GM19238 (cell line): ENCODE data around the gene NCKAP5.

Source experiments
- DNase-seq: peaks from one replicate; pipeline ENCODE4 v3.0.0; 2011; ENCODE audit warnings: low spot score; ENCODE audit not compliant: insufficient read length

Gene NCKAP5

DNA sequence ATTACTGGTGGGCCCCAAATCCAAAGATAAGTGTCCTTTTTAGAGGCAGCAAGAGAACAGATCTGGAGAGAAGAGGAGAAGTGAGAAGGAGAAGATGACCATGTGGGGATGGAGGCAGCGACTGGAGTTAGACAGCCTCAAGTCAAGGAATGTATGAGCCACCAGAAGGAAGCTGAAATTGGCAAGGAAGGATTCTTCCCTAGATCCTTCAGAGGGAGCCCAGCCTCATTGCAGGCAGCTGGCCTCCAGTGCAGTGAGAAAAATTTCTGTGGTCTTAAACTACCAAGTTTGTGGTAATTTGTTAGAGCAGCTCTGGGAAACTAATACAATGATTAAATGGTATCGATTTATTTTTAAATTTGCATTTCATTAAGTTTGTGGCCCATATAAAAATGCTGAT, 167.9 kb downstream of the NCKAP5 start:
- no peak for DNase-seq

GRCh38 chr2:133393895-133394294, 174.4 kb downstream of the NCKAP5 start:
- DNase-seq = no peak

DNA sequence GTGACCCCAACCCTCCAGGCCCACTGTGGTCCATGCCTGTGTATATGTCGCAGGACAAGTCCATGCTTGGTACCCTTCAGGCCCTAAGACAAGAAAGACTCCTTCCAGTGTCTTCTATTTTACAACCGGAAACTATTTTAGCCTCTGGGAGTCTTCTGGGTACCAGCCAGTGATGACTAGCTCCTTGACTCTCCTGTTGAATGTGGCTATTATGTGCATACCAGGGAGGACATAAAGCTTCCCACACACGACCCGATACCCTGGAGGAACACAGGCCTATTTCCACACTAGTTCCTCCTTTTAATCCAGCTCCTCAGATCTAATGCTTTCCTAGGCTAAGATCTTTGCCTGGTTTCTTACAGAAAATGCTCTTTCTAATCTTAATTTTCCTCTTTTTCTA, 178.1 kb downstream of the NCKAP5 start:
- DNase-seq = no peak

DNA sequence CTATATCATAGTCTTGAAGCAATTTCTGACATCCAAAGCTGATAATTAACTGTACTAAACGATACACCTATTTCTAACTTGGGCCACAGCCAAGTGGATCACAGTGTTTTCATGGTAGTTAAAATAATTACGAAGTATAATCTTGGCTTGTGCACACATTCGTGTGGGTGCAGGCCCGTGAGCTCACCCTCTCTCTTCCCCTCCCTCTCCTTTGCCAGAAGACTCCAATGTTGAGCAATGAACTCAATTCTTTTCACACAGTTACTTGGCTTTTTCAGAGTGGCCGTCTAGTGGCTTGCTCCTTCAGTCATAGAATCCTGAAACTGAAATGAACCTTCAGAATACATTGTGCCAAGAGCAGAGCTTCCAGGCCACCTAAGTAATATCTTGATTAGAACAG, 178.7 kb downstream of the NCKAP5 start:
- no peak for DNase-seq

DNA sequence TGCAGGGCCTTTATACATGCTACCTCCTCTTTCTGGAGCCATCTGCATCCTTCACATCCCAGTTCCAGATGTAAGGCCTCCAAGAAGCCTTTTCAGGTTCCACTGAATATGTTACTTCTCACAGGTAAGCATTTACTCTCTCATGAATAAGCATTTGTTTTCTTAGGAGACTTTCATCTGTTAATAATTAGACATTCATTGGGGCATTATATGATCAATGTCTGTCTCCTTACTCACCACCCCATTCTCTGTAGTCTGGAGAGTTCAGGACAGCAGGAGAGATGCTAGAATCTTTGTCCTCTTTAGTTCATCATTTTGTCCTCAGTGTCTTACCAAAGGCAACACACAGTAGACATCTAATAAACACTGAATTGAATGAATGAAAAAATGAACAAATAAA, 185.7 kb downstream of the NCKAP5 start:
- no peak for DNase-seq

GRCh38 chr2:133380991-133381390, 187.3 kb downstream of the NCKAP5 start:
- DNase-seq = no peak

DNA sequence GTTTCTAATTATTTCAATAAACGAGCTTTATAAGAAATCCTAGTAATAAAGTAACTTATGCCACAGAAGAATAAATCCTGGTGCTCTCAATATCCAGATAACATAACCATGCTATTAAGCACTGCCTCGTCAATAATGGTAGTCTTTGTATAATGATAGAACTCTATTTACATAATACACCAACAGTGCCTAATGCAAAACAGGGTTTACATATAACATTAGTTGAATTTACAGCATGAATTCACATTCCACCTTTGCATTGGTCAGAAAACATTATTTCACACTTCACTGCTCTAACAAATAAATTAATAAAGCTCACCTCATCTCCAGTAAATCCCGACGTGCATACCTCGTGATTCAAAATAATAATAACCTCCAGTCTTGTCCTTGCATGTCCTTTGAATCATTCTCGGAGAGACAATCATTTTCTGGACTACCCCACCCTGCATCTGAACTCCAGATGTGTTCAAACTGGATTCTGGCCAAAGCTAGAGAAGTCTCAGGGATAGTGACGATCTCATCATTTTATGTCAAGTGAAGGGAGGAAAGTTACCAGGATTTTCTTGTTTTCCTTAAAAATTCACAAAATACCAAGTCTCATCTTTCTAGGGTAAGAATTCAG, 189.2 kb downstream of the NCKAP5 start:
- no peak for DNase-seq

DNA sequence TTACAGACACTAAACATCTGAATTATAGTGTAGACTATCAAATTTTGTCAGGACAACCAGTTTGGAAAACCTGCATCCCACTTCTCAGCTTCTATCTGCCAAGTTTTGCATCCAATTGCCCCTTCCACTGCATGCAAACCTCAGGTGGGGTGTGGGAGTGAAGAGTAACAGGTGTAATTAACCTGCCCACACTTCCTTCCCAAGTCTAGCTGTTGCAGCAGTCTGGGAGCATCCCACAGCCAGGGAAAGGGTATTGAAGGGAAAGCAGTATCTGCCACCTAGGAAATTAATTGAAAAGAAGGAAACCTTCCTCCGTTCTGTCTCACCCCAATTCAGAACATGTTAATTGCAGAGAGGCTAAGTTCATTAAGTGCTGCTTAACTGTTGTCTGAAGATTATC, 189.9 kb downstream of the NCKAP5 start:
- DNase-seq = no peak

DNA sequence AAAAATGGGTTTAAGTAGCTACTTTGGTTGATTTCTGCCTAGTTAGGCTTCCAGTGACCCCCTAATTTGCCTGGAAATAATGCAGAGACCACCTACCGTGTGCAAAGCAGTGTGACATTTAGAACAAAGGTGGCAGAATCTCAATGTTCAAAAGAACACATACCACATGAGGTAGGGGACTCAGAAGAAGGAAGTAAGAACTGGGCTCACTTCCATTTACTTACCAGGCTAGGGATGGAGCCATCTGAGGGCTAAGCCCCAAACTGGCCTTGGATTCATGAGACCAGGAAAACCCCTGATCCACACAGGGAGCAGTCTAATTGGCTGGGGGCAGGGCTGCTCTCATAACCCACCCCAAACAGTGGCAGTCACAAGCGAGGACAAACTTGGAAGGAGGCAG, 190.7 kb downstream of the NCKAP5 start:
- no peak for DNase-seq

DNA sequence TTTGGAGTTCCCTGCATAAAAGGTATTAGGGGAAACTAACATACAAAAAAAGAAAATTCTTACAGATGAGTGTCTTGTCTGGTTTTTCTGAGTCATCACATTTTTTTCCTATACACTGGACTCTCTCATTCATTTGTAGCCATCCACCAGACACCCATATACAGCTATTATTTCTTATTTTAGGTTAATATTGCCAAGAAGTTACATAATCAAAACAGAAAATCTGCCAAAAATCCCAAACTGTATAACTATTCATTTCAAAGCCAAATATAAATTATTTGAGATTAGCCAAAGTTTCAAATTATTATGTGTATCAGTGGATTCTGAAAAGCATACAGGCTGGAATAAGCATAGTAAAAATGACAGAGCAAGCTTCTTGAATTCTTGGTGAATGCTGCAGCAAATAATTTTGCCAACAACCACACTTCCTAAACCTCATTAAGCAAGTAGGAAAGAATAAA, 191.2 kb downstream of the NCKAP5 start:
- DNase-seq = no peak

DNA sequence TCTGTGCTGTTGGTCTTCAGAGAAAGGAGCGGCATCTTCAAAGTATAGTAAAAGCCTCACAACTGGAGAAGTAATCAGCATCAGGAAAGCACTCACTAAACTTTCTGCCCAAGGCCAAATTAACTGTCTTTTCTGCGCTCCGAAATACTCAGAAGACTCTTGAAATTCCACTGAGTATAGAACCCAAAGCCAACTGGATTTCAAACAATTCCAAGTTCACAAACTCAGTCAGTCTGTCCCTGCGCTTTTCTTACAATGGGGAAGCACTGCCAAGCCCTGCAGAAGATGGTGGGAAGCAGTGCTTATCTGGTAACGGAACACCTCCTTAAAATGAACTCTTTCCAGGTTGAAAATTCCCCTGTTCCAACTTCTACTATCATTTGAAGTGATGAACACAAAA, 193.5 kb downstream of the NCKAP5 start:
- DNase-seq = no peak

- DNase-seq = no peak
Observed at GRCh38 chr2:133371286-133371685, 197.0 kb downstream of the NCKAP5 start.

GRCh38 chr2:133369901-133370658, 198.2 kb downstream of the NCKAP5 start:
- DNase-seq = no peak

DNA sequence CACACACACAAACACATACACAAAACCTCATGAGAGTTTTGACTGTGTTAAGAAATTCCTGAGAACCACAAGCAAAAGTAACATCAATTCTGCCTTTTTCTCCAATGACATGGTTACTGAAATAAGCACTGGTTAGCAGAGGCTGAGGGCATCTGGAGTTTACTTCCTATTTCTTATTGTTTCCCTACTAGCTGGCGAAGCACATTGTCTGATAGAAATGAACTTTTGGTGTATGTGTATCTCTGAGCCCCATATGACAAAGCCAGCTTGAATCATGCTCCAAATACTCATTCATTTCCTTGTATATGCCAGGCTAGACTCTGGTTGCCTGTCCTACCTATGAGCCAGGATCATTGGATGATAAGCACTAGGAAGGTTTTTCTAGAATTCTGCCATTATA, 203.1 kb downstream of the NCKAP5 start:
- no peak for DNase-seq

GRCh38 chr2:133364636-133365035, 203.6 kb downstream of the NCKAP5 start:
- no peak for DNase-seq

- no peak for DNase-seq
Observed at GRCh38 chr2:133363884-133364283, 204.4 kb downstream of the NCKAP5 start.

DNA sequence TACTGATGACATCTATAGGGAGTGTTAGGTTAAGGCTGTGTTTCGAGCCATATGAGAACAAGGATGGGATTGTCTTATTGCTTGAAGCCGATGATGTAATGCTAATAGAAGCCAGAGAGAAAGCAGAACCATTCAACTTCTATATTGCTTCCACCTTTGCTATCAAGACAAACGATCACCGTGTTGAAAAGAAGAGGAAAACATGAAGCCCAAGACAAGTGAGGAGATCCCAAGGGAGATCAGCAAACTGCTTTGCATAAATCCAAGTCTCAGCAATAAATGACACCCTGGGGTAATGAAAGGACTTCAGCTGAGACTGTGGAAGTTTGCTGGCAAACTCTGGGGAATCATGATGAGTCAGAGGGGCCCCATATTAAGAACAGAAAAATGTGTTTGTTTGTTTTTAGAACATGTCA, 206.2 kb downstream of the NCKAP5 start:
- no peak for DNase-seq

- DNase-seq = no peak
Observed at GRCh38 chr2:133360882-133361281, 207.4 kb downstream of the NCKAP5 start.

GRCh38 chr2:133360190-133360589, 208.1 kb downstream of the NCKAP5 start:
- no peak for DNase-seq

- no peak for DNase-seq
Observed at GRCh38 chr2:133352719-133353118, 215.5 kb downstream of the NCKAP5 start.

GRCh38 chr2:133346654-133347053, 221.6 kb downstream of the NCKAP5 start:
- no peak for DNase-seq

GRCh38 chr2:133345638-133346037, 222.6 kb downstream of the NCKAP5 start:
- no peak for DNase-seq

DNA sequence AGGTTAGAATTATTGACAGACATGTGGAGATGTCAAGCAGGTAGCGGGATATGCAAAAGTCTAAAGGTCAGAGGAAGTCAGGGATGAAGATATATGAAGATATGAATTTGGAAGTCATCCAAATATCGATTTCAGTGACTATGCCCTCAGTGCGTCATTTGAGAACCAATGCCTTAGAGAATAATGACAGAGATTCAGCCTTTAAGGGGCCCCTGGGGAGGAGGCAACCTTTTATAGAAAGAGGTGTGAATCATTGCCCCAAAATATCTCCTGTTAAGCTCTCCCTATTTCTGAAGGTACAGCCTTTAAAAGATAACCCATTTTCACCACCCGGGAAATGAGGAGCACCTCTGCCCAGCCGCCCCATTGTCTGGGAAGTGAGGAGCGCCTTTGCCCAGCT, 223.4 kb downstream of the NCKAP5 start:
- no peak for DNase-seq
